ENCODE measurements around the gene FAM228B. TPM values are rescaled to one million over a fixed set of nuclear protein-coding genes. Genes with fewer than 3 reads are reported as not detected.

FAM228B gene
- total and polyA plus RNA-seq, 9 of the 15 experiments (the other 6 are each of a cell fraction or from before 2014, with no cell fraction given), result 1.1 to 3.7 (median 2.6) TPM

DNA sequence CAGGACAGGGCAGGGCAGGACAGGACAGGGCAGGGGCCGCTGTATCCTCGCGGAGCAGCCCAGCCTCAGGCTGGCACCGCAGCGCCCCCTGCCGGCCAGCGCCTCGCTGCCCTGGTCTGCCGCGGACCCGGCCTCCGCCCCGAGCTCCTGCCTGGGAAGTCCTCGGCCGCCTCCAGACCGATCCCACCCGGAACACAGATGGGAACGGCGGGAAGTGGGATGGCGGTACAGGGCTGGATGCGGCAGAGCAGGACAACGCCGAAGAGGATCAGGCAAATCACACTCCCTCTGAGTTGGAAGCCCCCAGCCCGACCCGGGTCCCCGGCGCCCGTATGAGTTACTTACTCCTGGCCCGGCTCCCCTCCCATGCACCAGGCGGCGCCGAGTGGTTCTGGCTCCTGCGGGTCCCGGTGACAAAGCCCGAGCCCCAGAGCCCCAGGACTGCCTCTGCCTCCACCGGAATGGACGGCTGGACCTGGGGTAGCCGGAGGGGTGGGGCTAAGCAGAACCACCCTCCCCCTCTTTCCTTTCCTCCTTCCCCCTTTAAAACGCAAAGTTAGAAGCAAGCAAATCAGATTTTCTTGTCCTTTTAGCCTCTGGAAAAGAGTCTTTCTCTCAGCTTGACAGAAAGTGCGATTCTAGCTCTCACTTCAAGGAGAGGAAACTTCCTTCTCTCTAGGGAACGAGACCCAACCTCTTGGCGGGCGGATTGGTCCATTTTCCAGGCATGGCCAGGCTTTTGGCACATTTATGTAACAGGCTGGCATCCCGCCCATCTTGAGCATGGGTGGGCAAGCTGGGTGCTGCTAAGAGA lies 38.7 kb upstream of the FAM228B start, which contains the start of gene TP53I3 (continued):
- TF ChIP-seq GATA2 (CRISPR knock-in tag; IDR thresholded peaks at IDR 0.05) (no peak), ZNF134 (CRISPR knock-in tag; conservative IDR thresholded peaks at IDR 0.05) (no peak), ZEB2 (IDR thresholded peaks at IDR 0.05) (0 out of 2 replicates have a peak, but pooled peaks have one; percentile 7), RBM34 (IDR thresholded peaks at IDR 0.05; ENCODE audit: borderline replicate concordance, insufficient read depth, low read length) (no peak), ZNF695 (CRISPR knock-in tag; IDR thresholded peaks at IDR 0.05) (no peak), POLR2AphosphoS5 (IDR thresholded peaks at IDR 0.05; ENCODE audit: control insufficient read depth, insufficient read depth, low read depth, low read length) (no peak; the same call in 1 of the 2 replicates)
- TF ChIP-seq, protein P1, sequence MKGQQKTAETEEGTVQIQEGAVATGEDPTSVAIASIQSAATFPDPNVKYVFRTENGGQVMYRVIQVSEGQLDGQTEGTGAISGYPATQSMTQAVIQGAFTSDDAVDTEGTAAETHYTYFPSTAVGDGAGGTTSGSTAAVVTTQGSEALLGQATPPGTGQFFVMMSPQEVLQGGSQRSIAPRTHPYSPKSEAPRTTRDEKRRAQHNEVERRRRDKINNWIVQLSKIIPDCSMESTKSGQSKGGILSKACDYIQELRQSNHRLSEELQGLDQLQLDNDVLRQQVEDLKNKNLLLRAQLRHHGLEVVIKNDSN (CRISPR knock-in tag; IDR thresholded peaks at IDR 0.05), result no peak; the same call in 1 of the 2 replicates
- TF ChIP-seq, protein P2, sequence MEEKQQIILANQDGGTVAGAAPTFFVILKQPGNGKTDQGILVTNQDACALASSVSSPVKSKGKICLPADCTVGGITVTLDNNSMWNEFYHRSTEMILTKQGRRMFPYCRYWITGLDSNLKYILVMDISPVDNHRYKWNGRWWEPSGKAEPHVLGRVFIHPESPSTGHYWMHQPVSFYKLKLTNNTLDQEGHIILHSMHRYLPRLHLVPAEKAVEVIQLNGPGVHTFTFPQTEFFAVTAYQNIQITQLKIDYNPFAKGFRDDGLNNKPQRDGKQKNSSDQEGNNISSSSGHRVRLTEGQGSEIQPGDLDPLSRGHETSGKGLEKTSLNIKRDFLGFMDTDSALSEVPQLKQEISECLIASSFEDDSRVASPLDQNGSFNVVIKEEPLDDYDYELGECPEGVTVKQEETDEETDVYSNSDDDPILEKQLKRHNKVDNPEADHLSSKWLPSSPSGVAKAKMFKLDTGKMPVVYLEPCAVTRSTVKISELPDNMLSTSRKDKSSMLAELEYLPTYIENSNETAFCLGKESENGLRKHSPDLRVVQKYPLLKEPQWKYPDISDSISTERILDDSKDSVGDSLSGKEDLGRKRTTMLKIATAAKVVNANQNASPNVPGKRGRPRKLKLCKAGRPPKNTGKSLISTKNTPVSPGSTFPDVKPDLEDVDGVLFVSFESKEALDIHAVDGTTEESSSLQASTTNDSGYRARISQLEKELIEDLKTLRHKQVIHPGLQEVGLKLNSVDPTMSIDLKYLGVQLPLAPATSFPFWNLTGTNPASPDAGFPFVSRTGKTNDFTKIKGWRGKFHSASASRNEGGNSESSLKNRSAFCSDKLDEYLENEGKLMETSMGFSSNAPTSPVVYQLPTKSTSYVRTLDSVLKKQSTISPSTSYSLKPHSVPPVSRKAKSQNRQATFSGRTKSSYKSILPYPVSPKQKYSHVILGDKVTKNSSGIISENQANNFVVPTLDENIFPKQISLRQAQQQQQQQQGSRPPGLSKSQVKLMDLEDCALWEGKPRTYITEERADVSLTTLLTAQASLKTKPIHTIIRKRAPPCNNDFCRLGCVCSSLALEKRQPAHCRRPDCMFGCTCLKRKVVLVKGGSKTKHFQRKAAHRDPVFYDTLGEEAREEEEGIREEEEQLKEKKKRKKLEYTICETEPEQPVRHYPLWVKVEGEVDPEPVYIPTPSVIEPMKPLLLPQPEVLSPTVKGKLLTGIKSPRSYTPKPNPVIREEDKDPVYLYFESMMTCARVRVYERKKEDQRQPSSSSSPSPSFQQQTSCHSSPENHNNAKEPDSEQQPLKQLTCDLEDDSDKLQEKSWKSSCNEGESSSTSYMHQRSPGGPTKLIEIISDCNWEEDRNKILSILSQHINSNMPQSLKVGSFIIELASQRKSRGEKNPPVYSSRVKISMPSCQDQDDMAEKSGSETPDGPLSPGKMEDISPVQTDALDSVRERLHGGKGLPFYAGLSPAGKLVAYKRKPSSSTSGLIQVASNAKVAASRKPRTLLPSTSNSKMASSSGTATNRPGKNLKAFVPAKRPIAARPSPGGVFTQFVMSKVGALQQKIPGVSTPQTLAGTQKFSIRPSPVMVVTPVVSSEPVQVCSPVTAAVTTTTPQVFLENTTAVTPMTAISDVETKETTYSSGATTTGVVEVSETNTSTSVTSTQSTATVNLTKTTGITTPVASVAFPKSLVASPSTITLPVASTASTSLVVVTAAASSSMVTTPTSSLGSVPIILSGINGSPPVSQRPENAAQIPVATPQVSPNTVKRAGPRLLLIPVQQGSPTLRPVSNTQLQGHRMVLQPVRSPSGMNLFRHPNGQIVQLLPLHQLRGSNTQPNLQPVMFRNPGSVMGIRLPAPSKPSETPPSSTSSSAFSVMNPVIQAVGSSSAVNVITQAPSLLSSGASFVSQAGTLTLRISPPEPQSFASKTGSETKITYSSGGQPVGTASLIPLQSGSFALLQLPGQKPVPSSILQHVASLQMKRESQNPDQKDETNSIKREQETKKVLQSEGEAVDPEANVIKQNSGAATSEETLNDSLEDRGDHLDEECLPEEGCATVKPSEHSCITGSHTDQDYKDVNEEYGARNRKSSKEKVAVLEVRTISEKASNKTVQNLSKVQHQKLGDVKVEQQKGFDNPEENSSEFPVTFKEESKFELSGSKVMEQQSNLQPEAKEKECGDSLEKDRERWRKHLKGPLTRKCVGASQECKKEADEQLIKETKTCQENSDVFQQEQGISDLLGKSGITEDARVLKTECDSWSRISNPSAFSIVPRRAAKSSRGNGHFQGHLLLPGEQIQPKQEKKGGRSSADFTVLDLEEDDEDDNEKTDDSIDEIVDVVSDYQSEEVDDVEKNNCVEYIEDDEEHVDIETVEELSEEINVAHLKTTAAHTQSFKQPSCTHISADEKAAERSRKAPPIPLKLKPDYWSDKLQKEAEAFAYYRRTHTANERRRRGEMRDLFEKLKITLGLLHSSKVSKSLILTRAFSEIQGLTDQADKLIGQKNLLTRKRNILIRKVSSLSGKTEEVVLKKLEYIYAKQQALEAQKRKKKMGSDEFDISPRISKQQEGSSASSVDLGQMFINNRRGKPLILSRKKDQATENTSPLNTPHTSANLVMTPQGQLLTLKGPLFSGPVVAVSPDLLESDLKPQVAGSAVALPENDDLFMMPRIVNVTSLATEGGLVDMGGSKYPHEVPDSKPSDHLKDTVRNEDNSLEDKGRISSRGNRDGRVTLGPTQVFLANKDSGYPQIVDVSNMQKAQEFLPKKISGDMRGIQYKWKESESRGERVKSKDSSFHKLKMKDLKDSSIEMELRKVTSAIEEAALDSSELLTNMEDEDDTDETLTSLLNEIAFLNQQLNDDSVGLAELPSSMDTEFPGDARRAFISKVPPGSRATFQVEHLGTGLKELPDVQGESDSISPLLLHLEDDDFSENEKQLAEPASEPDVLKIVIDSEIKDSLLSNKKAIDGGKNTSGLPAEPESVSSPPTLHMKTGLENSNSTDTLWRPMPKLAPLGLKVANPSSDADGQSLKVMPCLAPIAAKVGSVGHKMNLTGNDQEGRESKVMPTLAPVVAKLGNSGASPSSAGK (IDR thresholded peaks at IDR 0.05), result 0 out of 2 replicates have a peak, but pooled peaks have one; percentile 49
- TF ChIP-seq, protein P3, sequence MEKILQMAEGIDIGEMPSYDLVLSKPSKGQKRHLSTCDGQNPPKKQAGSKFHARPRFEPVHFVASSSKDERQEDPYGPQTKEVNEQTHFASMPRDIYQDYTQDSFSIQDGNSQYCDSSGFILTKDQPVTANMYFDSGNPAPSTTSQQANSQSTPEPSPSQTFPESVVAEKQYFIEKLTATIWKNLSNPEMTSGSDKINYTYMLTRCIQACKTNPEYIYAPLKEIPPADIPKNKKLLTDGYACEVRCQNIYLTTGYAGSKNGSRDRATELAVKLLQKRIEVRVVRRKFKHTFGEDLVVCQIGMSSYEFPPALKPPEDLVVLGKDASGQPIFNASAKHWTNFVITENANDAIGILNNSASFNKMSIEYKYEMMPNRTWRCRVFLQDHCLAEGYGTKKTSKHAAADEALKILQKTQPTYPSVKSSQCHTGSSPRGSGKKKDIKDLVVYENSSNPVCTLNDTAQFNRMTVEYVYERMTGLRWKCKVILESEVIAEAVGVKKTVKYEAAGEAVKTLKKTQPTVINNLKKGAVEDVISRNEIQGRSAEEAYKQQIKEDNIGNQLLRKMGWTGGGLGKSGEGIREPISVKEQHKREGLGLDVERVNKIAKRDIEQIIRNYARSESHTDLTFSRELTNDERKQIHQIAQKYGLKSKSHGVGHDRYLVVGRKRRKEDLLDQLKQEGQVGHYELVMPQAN (IDR thresholded peaks at IDR 0.05; ENCODE audit: borderline replicate concordance), result no peak
- TF ChIP-seq, protein P4, sequence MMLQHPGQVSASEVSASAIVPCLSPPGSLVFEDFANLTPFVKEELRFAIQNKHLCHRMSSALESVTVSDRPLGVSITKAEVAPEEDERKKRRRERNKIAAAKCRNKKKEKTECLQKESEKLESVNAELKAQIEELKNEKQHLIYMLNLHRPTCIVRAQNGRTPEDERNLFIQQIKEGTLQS (IDR thresholded peaks at IDR 0.05), result no peak; the same call in 1 of the 2 replicates
- TF ChIP-seq, protein P4 (CRISPR knock-in tag; conservative IDR thresholded peaks at IDR 0.05), result 0 out of 2 replicates have a peak, but pooled peaks have one; percentile 66
